HepG2 (cell line): Measurements from ENCODE around the gene NPVF. TPM values are rescaled to one million over a fixed set of nuclear protein-coding genes. Genes with fewer than 3 reads are reported as not detected.
A peak's percentile ranks its signal among the peaks of the same experiment; 100 is the strongest.

Experiments
- CAMTA2 ChIP-seq: sonication (generic); formaldehyde crosslinking; IDR thresholded peaks from 2 replicates; pipeline ENCODE4 v1.4.0; 2020; ENCODE audit warnings: mild to moderate bottlenecking, missing genetic modification reagents, borderline replicate concordance
- GTF2F1 ChIP-seq: fragments of 150-350 bp; IDR thresholded peaks from 2 replicates; pipeline ENCODE4 v1.6.1; 2014; ENCODE audit warnings: low read length
- HMG20A ChIP-seq: IDR thresholded peaks from 2 replicates; pipeline ENCODE4 v1.6.1; 2016; ENCODE audit warnings: borderline replicate concordance
- HNRNPUL1 ChIP-seq: fragments of 200-400 bp; formaldehyde crosslinking; IDR thresholded peaks from 2 replicates; pipeline ENCODE4 v1.6.1; 2017; ENCODE audit warnings: low read depth, mild to moderate bottlenecking, low read length, moderate library complexity
- NFYC ChIP-seq: IDR thresholded peaks from 2 replicates; pipeline ENCODE4 v1.6.1; 2016; ENCODE audit warnings: missing genetic modification reagents, missing compliant biosample characterization
- SNAI1 ChIP-seq: sonication (generic); formaldehyde crosslinking; IDR thresholded peaks from 2 replicates; pipeline ENCODE4 v1.5.0; 2020; ENCODE audit warnings: mild to moderate bottlenecking, missing genetic modification reagents, borderline replicate concordance
- SNAPC2 ChIP-seq: sonication (generic); formaldehyde crosslinking; IDR thresholded peaks from 2 replicates; pipeline ENCODE4 v1.8.1; 2022; ENCODE audit warnings: mild to moderate bottlenecking, missing genetic modification reagents
- ZBTB7A ChIP-seq: sonication (generic); formaldehyde crosslinking; IDR thresholded peaks from 2 replicates; pipeline ENCODE4 v1.8.0; 2022; ENCODE audit warnings: mild to moderate bottlenecking, missing genetic modification reagents
- ZNF232 ChIP-seq: sonication (generic); formaldehyde crosslinking; IDR thresholded peaks from 2 replicates; pipeline ENCODE4 v1.4.0; 2020; ENCODE audit warnings: missing genetic modification reagents, borderline replicate concordance
- ZNF317 ChIP-seq: sonication (generic); formaldehyde crosslinking; IDR thresholded peaks from 2 replicates; pipeline ENCODE4 v1.5.0; 2020; ENCODE audit warnings: mild to moderate bottlenecking, missing genetic modification reagents
- ZNF350 ChIP-seq: sonication (generic); formaldehyde crosslinking; IDR thresholded peaks from 2 replicates; pipeline ENCODE4 v1.4.0; 2020; ENCODE audit warnings: mild to moderate bottlenecking, low read depth, missing genetic modification reagents, borderline replicate concordance
- ZNF451 ChIP-seq: sonication (generic); formaldehyde crosslinking; IDR thresholded peaks from 2 replicates; pipeline ENCODE4 v1.5.0; 2020; ENCODE audit warnings: mild to moderate bottlenecking, missing genetic modification reagents
- ZNF644 ChIP-seq: IDR thresholded peaks from 2 replicates; pipeline ENCODE4 v1.6.1; 2016; ENCODE audit warnings: low read depth
- polyA plus RNA-seq, 8 experiments: library from polyadenylated mRNA; depleted of rRNA in 3 of 8; stranded (reverse) in 7 of 8; unstranded in 1 of 8; fragments of >200 nt; fragmentation: Illumina TruSeq in 4 of 8; extraction: Trizol in 4 of 8; gene quantifications; 2 replicates each; pipeline versions ENCODE4 v1.2.1 to v1.2.3, GENCODE V29; 2011 to 2016; ENCODE audit warnings: low read depth in 4 of 8, missing spikeins in 1 of 8, mixed read lengths in 1 of 8; ENCODE audit not compliant: insufficient read depth in 1 of 8
- total RNA-seq, 5 experiments: library from RNA; depleted of rRNA; stranded (reverse); fragments of >200 nt; fragmentation: Illumina TruSeq; extraction: Trizol; gene quantifications; 2 replicates each; pipeline ENCODE4 v1.2.3, GENCODE V29; 2016; ENCODE audit warnings: low read depth in 1 of 5
- TF ChIP-seq, protein P1 (sequence below): sonication (generic); formaldehyde crosslinking; IDR thresholded peaks from 2 replicates; pipeline ENCODE4 v1.8.0; 2022; ENCODE audit warnings: missing genetic modification reagents, mild to moderate bottlenecking, borderline replicate concordance
- TF ChIP-seq, protein P2 (sequence below): sonication (generic); formaldehyde crosslinking; IDR thresholded peaks from 2 replicates; pipeline ENCODE4 v1.4.0; 2020; ENCODE audit warnings: missing genetic modification reagents
- TF ChIP-seq, protein P3 (sequence below): conservative IDR thresholded peaks from 2 replicates; pipeline ENCODE4 v1.6.1; 2018; ENCODE audit warnings: missing genetic modification reagents
- TF ChIP-seq, protein P4 (sequence below): sonication (generic); formaldehyde crosslinking; IDR thresholded peaks from 2 replicates; pipeline ENCODE4 v1.8.1; 2023; ENCODE audit warnings: mild to moderate bottlenecking, missing genetic modification reagents, borderline replicate concordance
- TF ChIP-seq, protein P5 (sequence below): sonication (generic); formaldehyde crosslinking; IDR thresholded peaks from 2 replicates; pipeline ENCODE4 v1.5.0; 2020; ENCODE audit warnings: mild to moderate bottlenecking, missing genetic modification reagents
- TF ChIP-seq, protein P6 (sequence below): sonication (generic); formaldehyde crosslinking; IDR thresholded peaks from 2 replicates; pipeline ENCODE4 v1.5.1; 2020; ENCODE audit warnings: mild to moderate bottlenecking, missing genetic modification reagents, borderline replicate concordance

NPVF gene
- total and polyA plus RNA-seq, 2 of the 13 experiments (the other 11 are each of a cell fraction or from before 2014, with no cell fraction given): not detected

DNA sequence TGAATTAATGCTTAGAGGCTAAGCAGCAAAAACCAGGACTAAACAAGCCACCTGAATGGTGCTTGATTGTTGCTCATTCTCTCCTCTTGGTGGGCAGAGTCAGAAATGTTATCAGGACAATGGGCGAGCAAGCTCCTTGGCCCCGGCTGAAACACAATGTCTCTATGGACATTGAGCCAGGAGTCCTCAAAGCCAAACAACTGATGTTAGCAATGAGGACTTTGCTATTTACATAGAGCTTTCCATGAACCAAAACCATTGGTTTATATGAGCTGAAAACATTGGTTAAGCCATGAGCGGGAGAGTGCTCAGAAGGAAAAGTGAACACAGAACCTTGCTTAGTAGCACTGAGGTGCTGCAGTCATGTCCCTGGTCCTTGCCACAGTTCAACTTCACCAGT lies 21.5 kb upstream of the NPVF start (continued):
- TF ChIP-seq, protein P1, sequence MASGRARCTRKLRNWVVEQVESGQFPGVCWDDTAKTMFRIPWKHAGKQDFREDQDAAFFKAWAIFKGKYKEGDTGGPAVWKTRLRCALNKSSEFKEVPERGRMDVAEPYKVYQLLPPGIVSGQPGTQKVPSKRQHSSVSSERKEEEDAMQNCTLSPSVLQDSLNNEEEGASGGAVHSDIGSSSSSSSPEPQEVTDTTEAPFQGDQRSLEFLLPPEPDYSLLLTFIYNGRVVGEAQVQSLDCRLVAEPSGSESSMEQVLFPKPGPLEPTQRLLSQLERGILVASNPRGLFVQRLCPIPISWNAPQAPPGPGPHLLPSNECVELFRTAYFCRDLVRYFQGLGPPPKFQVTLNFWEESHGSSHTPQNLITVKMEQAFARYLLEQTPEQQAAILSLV (CRISPR knock-in tag): no peak
- TF ChIP-seq SNAPC2 (CRISPR knock-in tag) (no peak), GTF2F1 (no peak), ZNF350 (CRISPR knock-in tag) (no peak), SNAI1 (CRISPR knock-in tag) (no peak), ZBTB7A (no peak), HNRNPUL1 (no peak), CAMTA2 (CRISPR knock-in tag) (no peak), ZNF451 (CRISPR knock-in tag) (no peak), NFYC (CRISPR knock-in tag) (0 out of 2 replicates have a peak, but pooled peaks have one; percentile 13), ZNF232 (CRISPR knock-in tag) (no peak), HMG20A (CRISPR knock-in tag) (no peak), ZNF644 (peak; percentile 88), ZNF317 (CRISPR knock-in tag) (0 out of 2 replicates have a peak, but pooled peaks have one; percentile 35)
- TF ChIP-seq, protein P2, sequence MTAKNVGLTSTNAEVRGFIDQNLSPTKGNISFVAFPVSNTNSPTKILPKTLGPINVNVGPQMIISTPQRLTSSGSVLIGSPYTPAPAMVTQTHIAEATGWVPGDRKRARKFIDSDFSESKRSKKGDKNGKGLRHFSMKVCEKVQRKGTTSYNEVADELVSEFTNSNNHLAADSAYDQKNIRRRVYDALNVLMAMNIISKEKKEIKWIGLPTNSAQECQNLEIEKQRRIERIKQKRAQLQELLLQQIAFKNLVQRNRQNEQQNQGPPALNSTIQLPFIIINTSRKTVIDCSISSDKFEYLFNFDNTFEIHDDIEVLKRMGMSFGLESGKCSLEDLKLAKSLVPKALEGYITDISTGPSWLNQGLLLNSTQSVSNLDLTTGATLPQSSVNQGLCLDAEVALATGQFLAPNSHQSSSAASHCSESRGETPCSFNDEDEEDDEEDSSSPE (CRISPR knock-in tag): peak; percentile 56
- TF ChIP-seq, protein P3, sequence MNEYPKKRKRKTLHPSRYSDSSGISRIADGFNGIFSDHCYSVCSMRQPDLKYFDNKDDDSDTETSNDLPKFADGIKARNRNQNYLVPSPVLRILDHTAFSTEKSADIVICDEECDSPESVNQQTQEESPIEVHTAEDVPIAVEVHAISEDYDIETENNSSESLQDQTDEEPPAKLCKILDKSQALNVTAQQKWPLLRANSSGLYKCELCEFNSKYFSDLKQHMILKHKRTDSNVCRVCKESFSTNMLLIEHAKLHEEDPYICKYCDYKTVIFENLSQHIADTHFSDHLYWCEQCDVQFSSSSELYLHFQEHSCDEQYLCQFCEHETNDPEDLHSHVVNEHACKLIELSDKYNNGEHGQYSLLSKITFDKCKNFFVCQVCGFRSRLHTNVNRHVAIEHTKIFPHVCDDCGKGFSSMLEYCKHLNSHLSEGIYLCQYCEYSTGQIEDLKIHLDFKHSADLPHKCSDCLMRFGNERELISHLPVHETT (CRISPR knock-in tag): no peak
- TF ChIP-seq, protein P4, sequence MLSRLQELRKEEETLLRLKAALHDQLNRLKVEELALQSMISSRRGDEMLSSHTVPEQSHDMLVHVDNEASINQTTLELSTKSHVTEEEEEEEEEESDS (CRISPR knock-in tag): no peak
- TF ChIP-seq, protein P5, sequence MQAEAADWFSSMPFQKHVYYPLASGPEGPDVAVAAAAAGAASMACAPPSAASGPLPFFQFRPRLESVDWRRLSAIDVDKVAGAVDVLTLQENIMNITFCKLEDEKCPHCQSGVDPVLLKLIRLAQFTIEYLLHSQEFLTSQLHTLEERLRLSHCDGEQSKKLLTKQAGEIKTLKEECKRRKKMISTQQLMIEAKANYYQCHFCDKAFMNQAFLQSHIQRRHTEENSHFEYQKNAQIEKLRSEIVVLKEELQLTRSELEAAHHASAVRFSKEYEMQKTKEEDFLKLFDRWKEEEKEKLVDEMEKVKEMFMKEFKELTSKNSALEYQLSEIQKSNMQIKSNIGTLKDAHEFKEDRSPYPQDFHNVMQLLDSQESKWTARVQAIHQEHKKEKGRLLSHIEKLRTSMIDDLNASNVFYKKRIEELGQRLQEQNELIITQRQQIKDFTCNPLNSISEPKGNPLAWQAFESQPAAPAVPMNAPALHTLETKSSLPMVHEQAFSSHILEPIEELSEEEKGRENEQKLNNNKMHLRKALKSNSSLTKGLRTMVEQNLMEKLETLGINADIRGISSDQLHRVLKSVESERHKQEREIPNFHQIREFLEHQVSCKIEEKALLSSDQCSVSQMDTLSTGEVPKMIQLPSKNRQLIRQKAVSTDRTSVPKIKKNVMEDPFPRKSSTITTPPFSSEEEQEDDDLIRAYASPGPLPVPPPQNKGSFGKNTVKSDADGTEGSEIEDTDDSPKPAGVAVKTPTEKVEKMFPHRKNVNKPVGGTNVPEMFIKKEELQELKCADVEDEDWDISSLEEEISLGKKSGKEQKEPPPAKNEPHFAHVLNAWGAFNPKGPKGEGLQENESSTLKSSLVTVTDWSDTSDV (CRISPR knock-in tag): no peak
- TF ChIP-seq, protein P6, sequence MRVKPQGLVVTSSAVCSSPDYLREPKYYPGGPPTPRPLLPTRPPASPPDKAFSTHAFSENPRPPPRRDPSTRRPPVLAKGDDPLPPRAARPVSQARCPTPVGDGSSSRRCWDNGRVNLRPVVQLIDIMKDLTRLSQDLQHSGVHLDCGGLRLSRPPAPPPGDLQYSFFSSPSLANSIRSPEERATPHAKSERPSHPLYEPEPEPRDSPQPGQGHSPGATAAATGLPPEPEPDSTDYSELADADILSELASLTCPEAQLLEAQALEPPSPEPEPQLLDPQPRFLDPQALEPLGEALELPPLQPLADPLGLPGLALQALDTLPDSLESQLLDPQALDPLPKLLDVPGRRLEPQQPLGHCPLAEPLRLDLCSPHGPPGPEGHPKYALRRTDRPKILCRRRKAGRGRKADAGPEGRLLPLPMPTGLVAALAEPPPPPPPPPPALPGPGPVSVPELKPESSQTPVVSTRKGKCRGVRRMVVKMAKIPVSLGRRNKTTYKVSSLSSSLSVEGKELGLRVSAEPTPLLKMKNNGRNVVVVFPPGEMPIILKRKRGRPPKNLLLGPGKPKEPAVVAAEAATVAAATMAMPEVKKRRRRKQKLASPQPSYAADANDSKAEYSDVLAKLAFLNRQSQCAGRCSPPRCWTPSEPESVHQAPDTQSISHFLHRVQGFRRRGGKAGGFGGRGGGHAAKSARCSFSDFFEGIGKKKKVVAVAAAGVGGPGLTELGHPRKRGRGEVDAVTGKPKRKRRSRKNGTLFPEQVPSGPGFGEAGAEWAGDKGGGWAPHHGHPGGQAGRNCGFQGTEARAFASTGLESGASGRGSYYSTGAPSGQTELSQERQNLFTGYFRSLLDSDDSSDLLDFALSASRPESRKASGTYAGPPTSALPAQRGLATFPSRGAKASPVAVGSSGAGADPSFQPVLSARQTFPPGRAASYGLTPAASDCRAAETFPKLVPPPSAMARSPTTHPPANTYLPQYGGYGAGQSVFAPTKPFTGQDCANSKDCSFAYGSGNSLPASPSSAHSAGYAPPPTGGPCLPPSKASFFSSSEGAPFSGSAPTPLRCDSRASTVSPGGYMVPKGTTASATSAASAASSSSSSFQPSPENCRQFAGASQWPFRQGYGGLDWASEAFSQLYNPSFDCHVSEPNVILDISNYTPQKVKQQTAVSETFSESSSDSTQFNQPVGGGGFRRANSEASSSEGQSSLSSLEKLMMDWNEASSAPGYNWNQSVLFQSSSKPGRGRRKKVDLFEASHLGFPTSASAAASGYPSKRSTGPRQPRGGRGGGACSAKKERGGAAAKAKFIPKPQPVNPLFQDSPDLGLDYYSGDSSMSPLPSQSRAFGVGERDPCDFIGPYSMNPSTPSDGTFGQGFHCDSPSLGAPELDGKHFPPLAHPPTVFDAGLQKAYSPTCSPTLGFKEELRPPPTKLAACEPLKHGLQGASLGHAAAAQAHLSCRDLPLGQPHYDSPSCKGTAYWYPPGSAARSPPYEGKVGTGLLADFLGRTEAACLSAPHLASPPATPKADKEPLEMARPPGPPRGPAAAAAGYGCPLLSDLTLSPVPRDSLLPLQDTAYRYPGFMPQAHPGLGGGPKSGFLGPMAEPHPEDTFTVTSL (CRISPR knock-in tag): peak; percentile 42; the same call in 1 of the 2 replicates
